HEK293 (cell line): ENCODE data around the gene RAI14.

Source experiments
- CTCF ChIA-PET: fragments of 350-600 bp; formaldehyde crosslinking; extraction: SDS; loops from one replicate; lab custom pipeline; 2021; ENCODE audit warnings: antibody characterized with exemption; lab: Yijun Ruan, JAX
- POLR2A ChIA-PET: fragments of 300-600 bp; formaldehyde crosslinking; extraction: SDS; loops from one replicate; lab custom pipeline; 2020; ENCODE audit warnings: antibody characterized with exemption, inconsistent platforms; lab: Yijun Ruan, JAX
- H3K27ac ChIP-seq: fragments of 200-500 bp; sonication (Bioruptor generic); 2 replicates; pipeline ENCODE4 v1.5.1; 2014; ENCODE audit warnings: low read depth, low read length, control low read depth, inconsistent platforms; ENCODE audit errors: extremely low read depth
- H3K36me3 ChIP-seq, 2 experiments: fragments of 200-500 bp in 1 of 2; sonication (Bioruptor generic) in 1 of 2; 1 replicate in 1 of 2; 2 replicates in 1 of 2; pipeline ENCODE4 v1.5.1; 2014 to 2017; ENCODE audit warnings: inconsistent platforms in 2 of 2, low read length in 2 of 2; ENCODE audit not compliant: control insufficient read depth in 2 of 2, insufficient read depth in 1 of 2
- H3K4me1 ChIP-seq: fragments of 200-500 bp; sonication (Bioruptor generic); 2 replicates; pipeline ENCODE4 v1.5.1; 2014; ENCODE audit warnings: mild to moderate bottlenecking, low read length, inconsistent platforms; ENCODE audit not compliant: control insufficient read depth, insufficient read depth
- H3K4me3 ChIP-seq: 2 replicates; pipeline ENCODE4 v1.5.1; 2011; ENCODE audit warnings: low read depth, mild to moderate bottlenecking, control low read depth, low read length, moderate library complexity
- H3K9me3 ChIP-seq: fragments of 200-500 bp; sonication (Bioruptor generic); 2 replicates; pipeline ENCODE4 v1.5.1; 2014; ENCODE audit warnings: low read depth, low read length, inconsistent platforms; ENCODE audit not compliant: control insufficient read depth, insufficient read depth
- BCL11A ChIP-seq: fragments of 450-650 bp; formaldehyde crosslinking; IDR thresholded peaks from 2 replicates; pipeline ENCODE4 v1.5.1; 2016; ENCODE audit warnings: low read depth, missing biosample characterization, missing genetic modification characterization
- BCL6B ChIP-seq: fragments of 450-650 bp; formaldehyde crosslinking; IDR thresholded peaks from 2 replicates; pipeline ENCODE4 v1.5.1; 2017; ENCODE audit warnings: missing biosample characterization, missing genetic modification characterization
- GFI1B ChIP-seq: fragments of 450-650 bp; formaldehyde crosslinking; IDR thresholded peaks from 2 replicates; pipeline ENCODE4 v1.5.1; 2016; ENCODE audit warnings: missing biosample characterization, missing genetic modification characterization
- IKZF3 ChIP-seq: fragments of 450-650 bp; IDR thresholded peaks from 2 replicates; pipeline ENCODE4 v1.5.0; 2018; ENCODE audit warnings: missing biosample characterization, mild to moderate bottlenecking, missing genetic modification characterization, moderate library complexity
- KLF16 ChIP-seq: fragments of 450-650 bp; formaldehyde crosslinking; IDR thresholded peaks from 2 replicates; pipeline ENCODE4 v1.5.1; 2017; ENCODE audit warnings: missing biosample characterization, missing genetic modification characterization
- PRDM6 ChIP-seq: fragments of 450-650 bp; formaldehyde crosslinking; IDR thresholded peaks from 2 replicates; pipeline ENCODE4 v1.5.1; 2017; ENCODE audit warnings: missing biosample characterization, missing genetic modification characterization
- SP2 ChIP-seq: fragments of 450-650 bp; formaldehyde crosslinking; IDR thresholded peaks from 2 replicates; pipeline ENCODE4 v1.5.1; 2016; ENCODE audit warnings: missing biosample characterization, missing genetic modification characterization
- SP7 ChIP-seq: fragments of 450-650 bp; formaldehyde crosslinking; IDR thresholded peaks from 2 replicates; pipeline ENCODE4 v1.5.1; 2016; ENCODE audit warnings: missing biosample characterization, missing genetic modification characterization
- YY2 ChIP-seq: fragments of 450-650 bp; formaldehyde crosslinking; IDR thresholded peaks from 2 replicates; pipeline ENCODE4 v1.5.1; 2016; ENCODE audit warnings: missing biosample characterization, missing genetic modification characterization
- ZBTB1 ChIP-seq: fragments of 450-650 bp; formaldehyde crosslinking; IDR thresholded peaks from 2 replicates; pipeline ENCODE4 v1.5.1; 2016; ENCODE audit warnings: missing biosample characterization, missing genetic modification characterization
- ZBTB44 ChIP-seq: fragments of 450-650 bp; IDR thresholded peaks from 2 replicates; pipeline ENCODE4 v1.5.1; 2018; ENCODE audit warnings: missing biosample characterization, mild to moderate bottlenecking, missing genetic modification characterization
- ZFP41 ChIP-seq: fragments of 450-650 bp; formaldehyde crosslinking; IDR thresholded peaks from 2 replicates; pipeline ENCODE4 v1.5.1; 2016; ENCODE audit warnings: missing biosample characterization, missing genetic modification characterization, borderline replicate concordance
- ZNF10 ChIP-seq: fragments of 450-650 bp; formaldehyde crosslinking; IDR thresholded peaks from 2 replicates; pipeline ENCODE4 v1.5.1; 2017; ENCODE audit warnings: missing biosample characterization, missing genetic modification characterization
- ZNF157 ChIP-seq: fragments of 450-650 bp; formaldehyde crosslinking; IDR thresholded peaks from 2 replicates; pipeline ENCODE4 v1.5.1; 2016; ENCODE audit warnings: missing biosample characterization, missing genetic modification characterization
- ZNF214 ChIP-seq: fragments of 450-650 bp; formaldehyde crosslinking; IDR thresholded peaks from 2 replicates; pipeline ENCODE4 v1.5.1; 2017; ENCODE audit warnings: missing biosample characterization, mild to moderate bottlenecking, missing genetic modification characterization, borderline replicate concordance
- ZNF223 ChIP-seq: fragments of 450-650 bp; formaldehyde crosslinking; IDR thresholded peaks from 2 replicates; pipeline ENCODE4 v1.5.1; 2016; ENCODE audit warnings: missing biosample characterization, missing genetic modification characterization
- ZNF423 ChIP-seq: fragments of 450-650 bp; formaldehyde crosslinking; IDR thresholded peaks from 2 replicates; pipeline ENCODE4 v1.5.1; 2016; ENCODE audit warnings: missing biosample characterization, missing genetic modification characterization
- ZNF571 ChIP-seq: fragments of 450-650 bp; formaldehyde crosslinking; IDR thresholded peaks from 2 replicates; pipeline ENCODE4 v1.5.0; 2017; ENCODE audit warnings: missing biosample characterization, missing genetic modification characterization
- ZNF629 ChIP-seq: fragments of 450-650 bp; formaldehyde crosslinking; IDR thresholded peaks from 2 replicates; pipeline ENCODE4 v1.5.1; 2017; ENCODE audit warnings: missing biosample characterization, missing genetic modification characterization
- ZNF639 ChIP-seq: fragments of 450-650 bp; formaldehyde crosslinking; IDR thresholded peaks from 2 replicates; pipeline ENCODE4 v1.5.1; 2016; ENCODE audit warnings: missing biosample characterization, missing genetic modification characterization
- ZNF692 ChIP-seq: fragments of 450-650 bp; formaldehyde crosslinking; IDR thresholded peaks from 2 replicates; pipeline ENCODE4 v1.5.1; 2016; ENCODE audit warnings: missing biosample characterization, missing genetic modification characterization
- ZNF791 ChIP-seq: fragments of 450-650 bp; formaldehyde crosslinking; IDR thresholded peaks from 2 replicates; pipeline ENCODE4 v1.5.1; 2016; ENCODE audit warnings: missing biosample characterization, missing genetic modification characterization
- ZSCAN30 ChIP-seq: fragments of 450-650 bp; IDR thresholded peaks from 2 replicates; pipeline ENCODE4 v1.5.1; 2018; ENCODE audit warnings: missing biosample characterization, mild to moderate bottlenecking, missing genetic modification characterization, moderate library complexity
- ZXDB ChIP-seq: fragments of 450-650 bp; formaldehyde crosslinking; IDR thresholded peaks from 2 replicates; pipeline ENCODE4 v1.5.1; 2016; ENCODE audit warnings: missing biosample characterization, missing genetic modification characterization

Gene RAI14

GRCh38 chr5:34686762-34687268, 30.7 kb downstream of the RAI14 start (continued):
- TF ChIP-seq ZNF10 (tag by site-specific recombination) (peak; percentile 78), SP7 (tag by site-specific recombination) (peak; percentile 57)

- Histone ChIP-seq H3K9me3 (no peaks in the 10 kb centered on the region), H3K4me1 (peaks cover 50% of the 10 kb centered on the region), H3K36me3 (peaks cover 9 to 17% of the 10 kb centered on the region in 2 experiments), H3K27ac (peak overlapping the region; percentile 51), H3K4me3 (no peak overlapping the region)
- ChIA-PET POLR2A (interaction anchor here (0.6 to 2.0 kb wide), 10 partner anchors 9 to 242 kb away, joined by 3 to 9 read pairs (median 4); partner anchors contain the start of genes DNAJC21, RAI14 and TTC23L), CTCF (interaction anchor here (0.6 to 3.0 kb wide), 18 partner anchors 9 to 210 kb away, joined by 3 to 20 read pairs (median 4); no protein-coding TSS in a partner anchor)
- TF ChIP-seq KLF16 (no peak), ZNF639 (tag by site-specific recombination) (no peak), ZNF571 (tag by site-specific recombination) (no peak), ZNF214 (tag by site-specific recombination) (no peak), ZSCAN30 (tag by site-specific recombination) (peak; percentile 31), BCL11A (tag by site-specific recombination) (no peak), ZNF157 (tag by site-specific recombination) (no peak), GFI1B (tag by site-specific recombination) (0 out of 2 replicates have a peak, but pooled peaks have one; percentile 18), ZNF692 (tag by site-specific recombination) (0 out of 2 replicates have a peak, but pooled peaks have one; percentile 4), ZNF629 (tag by site-specific recombination) (peak; percentile 77), ZXDB (tag by site-specific recombination) (peak; percentile 34; the same call in 1 of the 2 replicates), ZFP41 (tag by site-specific recombination) (no peak), ZBTB1 (no peak), PRDM6 (peak; percentile 30; the same call in 1 of the 2 replicates), SP2 (tag by site-specific recombination) (0 out of 2 replicates have a peak, but pooled peaks have one; percentile 3), YY2 (tag by site-specific recombination) (peak; percentile 69), ZBTB44 (tag by site-specific recombination) (peak; percentile 91), ZNF423 (no peak), ZNF223 (no peak), BCL6B (no peak), IKZF3 (tag by site-specific recombination) (peak; percentile 65), ZNF791 (tag by site-specific recombination) (no peak)
These were observed 31.3 kb downstream of the RAI14 start for GRCh38 chr5:34687269-34688011.
